NCI-H2081 (cell line): ENCODE results near the gene TPK1.
A peak's percentile ranks its signal among the peaks of the same experiment; 100 is the strongest.

Experiments
- DNase-seq, 2 experiments: peaks; one replicate each; lab custom pipeline; 2025; lab: John Stamatoyannopoulos, UW

Gene TPK1

GRCh38 chr7:144529269-144529926 is 306.5 kb downstream of the TPK1 start:
- no peak for DNase-seq

DNA sequence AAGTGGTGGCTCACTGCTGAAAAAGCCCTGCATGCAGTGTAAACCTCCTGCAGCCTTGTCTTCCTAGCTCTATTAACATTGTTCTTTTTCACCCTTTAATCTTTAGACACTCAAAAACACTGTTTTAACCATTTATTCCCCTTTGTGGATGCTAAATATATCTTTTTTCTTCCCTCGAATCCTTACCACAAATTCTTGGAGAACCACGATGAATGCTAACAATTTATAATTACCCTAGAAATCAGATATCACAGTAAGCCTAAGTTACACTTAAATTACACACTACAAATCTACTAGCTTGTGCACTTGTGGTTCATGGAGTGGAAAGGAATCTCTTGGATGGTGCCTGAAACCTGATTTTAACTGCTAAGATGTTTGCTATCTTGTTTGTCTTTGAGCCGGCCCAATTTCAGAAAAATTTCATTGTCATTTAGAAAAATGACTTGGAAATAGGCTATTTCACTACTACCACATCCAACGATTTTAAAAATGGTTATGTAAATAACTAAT is 307.3 kb downstream of the TPK1 start:
- no peak for DNase-seq

- no peak for DNase-seq
Observed at GRCh38 chr7:144527051-144527471, 308.8 kb downstream of the TPK1 start.

DNA sequence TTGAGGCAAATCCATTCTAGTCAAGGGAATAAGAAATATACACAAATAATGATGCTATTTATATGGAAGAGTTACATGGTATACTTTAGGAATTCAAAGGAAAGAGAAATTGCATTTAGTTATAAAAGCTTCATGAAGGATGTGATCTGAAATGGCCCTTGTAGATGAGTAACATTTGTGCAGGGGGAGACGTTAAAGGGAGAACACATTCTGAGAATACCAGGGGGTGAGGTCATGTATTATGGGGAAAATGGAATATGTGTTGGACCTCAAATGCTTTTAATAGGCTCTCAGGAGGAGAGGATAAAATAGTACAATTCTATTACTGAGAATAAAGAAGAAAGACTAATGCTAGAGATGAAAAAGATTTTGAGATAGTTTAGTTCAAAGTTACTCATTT is 309.9 kb downstream of the TPK1 start:
- DNase-seq: no peak

GRCh38 chr7:144524271-144524670 is 311.6 kb downstream of the TPK1 start:
- no peak for DNase-seq

GRCh38 chr7:144523621-144524020 is 312.2 kb downstream of the TPK1 start:
- no peak for DNase-seq

DNA sequence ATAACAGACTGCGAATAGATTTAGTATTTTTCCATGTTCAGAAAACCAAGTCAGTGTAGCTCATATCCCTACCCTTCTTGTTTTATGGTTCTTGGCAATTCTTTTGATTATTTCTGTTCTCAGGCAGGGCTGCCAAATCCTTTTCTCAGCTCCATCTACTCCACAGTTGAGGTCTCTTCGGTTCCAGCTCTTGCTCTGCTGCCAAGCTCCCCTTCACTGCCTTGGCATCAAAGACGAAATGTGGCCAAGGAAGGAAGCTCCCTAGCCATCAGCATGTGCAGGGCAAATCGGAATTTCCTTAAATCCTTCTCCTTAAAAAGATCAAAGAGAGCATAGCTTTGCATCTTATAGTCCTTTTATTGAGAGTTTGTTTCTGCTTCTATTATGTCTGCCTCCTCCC is 315.9 kb downstream of the TPK1 start:
- DNase-seq: no peak

- no peak for DNase-seq
Observed at GRCh38 chr7:144518360-144518759, 317.5 kb downstream of the TPK1 start.

DNA sequence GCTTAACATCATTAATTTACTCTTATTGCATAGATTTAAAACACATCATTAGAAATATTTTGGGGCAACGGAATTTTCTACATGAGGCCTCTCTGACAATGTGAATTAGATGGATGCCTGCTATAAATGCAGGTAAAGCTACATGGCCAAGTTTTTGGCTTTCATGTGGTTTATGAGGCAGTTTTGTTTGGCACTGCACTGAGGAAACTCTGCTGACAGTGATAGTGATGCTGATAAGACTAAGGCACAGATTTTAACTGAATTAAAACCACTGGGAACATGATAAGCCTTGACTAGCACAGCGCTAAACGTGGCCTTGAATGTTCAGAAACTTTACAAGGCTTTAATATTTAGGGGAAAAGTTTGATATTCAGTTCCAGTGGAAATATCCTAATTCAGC is 318.1 kb downstream of the TPK1 start:
- DNase-seq: no peak

DNA sequence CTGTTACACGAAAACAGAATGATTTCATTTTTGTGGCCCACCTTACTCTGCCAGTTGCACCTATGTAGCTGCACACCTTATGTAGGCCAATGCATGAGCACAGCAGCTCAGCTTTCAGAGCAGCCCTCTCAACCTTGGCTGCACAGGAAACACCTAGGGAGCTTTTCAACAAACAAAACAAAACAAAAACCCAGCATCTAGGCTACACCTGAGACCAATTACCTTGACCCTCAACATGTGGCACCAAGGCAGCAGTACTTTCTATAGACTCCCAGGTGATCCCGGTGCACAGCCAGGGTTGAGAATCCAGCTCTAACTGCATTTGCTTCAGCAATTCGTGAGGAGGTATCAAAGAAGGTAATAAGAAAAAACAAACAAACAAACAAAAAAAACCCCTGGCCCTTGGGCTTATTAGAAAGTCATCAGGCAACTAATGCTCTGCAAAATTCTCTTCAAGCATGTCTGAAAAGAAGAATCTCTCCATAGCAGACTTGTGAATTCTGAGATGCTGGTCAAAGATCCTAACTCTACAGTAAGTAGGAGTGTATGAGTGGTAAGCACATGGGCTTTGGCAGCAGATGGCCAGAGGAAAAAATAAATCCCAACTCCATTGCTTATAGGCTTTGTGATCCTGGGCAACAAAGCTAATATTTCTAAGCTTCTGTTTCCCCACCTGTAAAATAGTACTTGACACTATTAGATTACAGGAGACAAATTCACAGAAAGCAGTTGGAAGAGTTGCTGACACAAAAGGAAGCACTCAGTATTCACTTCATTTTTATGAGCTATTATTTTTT is 318.9 kb downstream of the TPK1 start:
- peak in 1 of 2 experiments; percentile 26 for DNase-seq

DNA sequence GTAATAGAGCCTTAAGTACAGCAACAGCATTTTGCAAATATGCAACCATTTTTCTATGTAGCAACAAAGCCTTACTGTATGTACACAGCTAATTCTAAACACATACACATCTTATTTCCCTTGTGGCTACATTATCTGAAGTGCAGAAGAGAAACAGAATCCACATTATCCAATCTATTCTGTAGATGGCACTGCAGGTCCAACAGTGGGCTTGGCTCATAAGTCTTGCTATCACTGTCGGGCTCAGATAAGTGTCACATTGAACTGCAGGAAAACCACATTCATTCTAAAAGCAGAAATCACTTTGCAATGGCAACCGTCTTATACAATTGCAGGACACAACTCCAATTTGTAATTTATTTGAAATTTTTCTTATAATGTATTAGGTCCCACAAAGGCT is 322.5 kb downstream of the TPK1 start:
- DNase-seq: peak; percentile 59 to 73

- DNase-seq: no peak
Observed at GRCh38 chr7:144510621-144511020, 325.2 kb downstream of the TPK1 start.

DNA sequence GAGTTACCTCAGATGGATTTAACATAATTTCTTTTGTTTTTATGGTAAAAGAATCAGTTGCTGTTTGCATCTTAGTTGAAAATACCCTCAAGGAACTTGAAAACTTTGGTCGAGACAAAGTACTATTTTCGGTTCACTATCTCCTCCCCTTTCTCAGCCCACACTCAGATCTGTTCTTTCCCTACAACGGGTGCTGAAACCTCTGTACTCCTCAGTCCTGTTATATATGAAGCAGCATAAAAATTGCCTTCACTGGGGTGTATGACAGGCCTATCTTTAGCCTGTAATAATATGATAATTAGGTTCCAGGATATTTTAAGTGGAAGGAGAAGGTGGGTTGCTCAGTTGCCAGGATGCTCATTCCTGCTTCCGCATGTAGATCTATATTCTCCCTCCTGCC is 327.2 kb downstream of the TPK1 start:
- no peak for DNase-seq

DNA sequence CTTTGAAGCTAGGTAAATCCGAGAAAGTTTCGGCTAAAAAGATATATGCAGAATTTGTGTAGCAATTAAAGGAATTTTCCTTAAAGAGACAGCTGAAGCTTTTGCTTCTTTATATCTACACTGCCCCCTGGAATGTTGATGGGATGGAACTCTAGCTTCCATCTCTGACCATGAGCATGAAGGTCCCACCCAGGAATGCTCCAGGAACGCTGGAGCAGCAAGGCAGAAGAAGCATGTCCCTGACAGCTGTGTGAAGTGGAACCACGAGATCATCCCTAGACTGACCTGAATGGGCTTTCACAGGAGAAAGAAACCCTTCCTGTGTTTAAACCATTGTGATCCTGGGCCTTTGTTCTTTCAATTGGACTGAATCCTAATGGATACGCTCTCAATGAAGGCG is 332.6 kb downstream of the TPK1 start:
- peak; percentile 20 to 37 for DNase-seq

DNA sequence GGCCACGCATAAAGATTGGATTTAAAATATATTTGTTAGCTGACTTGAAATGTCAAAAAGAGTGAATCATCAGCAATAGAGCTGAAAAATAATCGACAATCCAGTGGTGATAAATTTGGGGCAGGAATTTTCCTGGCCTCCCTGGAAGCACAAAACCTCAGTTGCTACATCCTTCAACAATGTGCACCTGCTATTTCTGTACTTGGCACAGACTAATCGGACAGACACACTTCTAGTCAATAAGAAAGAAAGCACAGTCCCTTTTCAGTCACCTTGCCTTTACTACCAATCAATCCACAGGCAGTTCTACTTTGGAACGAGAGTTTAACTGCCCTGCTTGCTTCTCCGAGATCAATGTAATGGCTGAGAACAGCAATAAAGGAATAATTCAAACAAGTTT is 335.6 kb downstream of the TPK1 start:
- no peak for DNase-seq

- no peak for DNase-seq
Observed at GRCh38 chr7:144497282-144497681, 338.6 kb downstream of the TPK1 start.

- no peak for DNase-seq
Observed at GRCh38 chr7:144494355-144494754, 341.5 kb downstream of the TPK1 start.

GRCh38 chr7:144489504-144489903 is 346.3 kb downstream of the TPK1 start:
- no peak for DNase-seq

GRCh38 chr7:144488977-144489376 is 346.9 kb downstream of the TPK1 start:
- DNase-seq: no peak

DNA sequence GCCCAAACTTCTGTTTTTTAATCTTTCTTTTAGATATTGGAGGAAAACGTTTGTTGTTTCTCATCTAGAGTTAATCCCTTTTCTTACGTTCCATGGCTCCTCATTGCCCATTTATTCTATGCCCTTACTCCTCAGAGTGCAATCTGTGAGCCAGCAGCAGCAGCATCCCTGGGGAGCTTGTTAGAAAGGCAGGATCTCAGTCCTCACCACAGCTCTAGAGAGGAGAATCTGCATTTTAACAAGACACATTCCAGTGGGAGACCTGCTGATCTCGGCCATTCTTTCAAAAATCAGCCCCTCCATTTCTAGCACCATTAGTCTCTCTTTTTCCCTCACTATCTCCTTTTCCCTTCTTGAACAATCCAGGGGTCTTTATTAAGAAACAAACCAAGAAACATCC is 348.0 kb downstream of the TPK1 start:
- DNase-seq: no peak

GRCh38 chr7:144484445-144484844 is 351.4 kb downstream of the TPK1 start:
- no peak for DNase-seq

DNA sequence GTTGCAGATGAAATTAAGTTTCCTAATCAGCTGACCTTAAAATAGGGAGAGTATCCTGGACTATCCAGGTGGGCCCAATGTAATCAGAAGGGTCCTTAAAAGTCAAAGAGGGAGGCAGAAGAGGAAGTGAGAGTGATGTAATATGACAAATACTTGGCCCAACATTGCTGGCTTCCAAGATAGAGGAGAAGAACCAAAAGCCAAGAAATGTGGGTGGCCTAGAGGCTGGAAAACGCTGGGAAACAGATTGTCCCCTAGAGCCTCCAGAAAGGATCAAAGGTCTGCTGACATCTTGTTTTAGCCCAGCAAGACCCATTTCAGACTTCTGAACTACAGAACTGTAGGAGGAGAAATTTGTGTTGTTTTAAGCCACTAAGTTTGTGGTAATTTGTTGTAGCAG is 352.7 kb downstream of the TPK1 start:
- no peak for DNase-seq

DNA sequence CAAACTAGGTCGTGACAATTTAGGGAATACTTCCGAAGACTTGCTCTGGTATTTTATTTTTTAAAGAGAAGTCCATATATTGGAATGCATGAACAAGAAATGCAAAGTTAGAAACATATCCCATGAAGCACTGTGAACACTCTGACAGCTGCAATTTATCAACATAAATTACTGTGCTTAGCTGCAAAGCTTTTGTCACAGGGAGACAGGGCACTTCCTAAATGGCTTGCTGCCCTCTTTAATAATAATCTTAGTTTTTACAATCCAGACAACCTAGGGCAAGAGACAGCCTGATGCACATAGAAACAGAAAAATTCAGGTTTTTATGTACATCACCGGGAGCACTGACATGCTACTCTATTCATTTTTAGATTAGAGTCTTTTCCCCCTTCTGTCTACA is 354.0 kb downstream of the TPK1 start:
- no peak for DNase-seq

DNA sequence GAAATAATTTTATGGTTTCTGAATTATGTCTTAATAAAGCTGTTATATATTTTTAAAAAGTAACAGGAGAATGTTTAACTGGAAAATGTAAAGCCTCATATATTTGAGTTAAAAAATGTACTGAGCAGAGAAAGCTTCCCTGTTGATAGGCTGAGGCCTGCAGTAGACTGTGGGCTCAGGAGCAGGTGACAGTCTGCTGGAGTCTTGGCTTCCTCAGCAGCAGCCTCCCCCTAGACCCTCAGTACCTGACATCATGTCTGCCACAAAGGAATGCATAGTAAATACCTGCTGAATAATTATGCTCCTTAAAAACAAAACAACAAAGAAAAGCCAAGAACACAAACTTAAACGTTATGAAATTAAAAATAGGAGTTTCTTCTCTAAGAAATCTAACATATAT is 358.5 kb downstream of the TPK1 start:
- DNase-seq: no peak
